Measurements from ENCODE around the gene PDXK. TPM values are rescaled to one million over a fixed set of nuclear protein-coding genes. Genes with fewer than 3 reads are reported as not detected.

The PDXK gene
- total and polyA plus RNA-seq, 9 of the 15 experiments (the other 6 are each of a cell fraction or from before 2014, with no cell fraction given): 5.6 to 162 (median 76.5) TPM

GRCh38 chr21:43752758-43753438 lies 34.0 kb downstream of the PDXK start (continued):
- TF ChIP-seq PTTG1 (tag; IDR thresholded peaks at IDR 0.05; ENCODE audit: low read depth) (no peak), STAT5B (CRISPR knock-in tag; IDR thresholded peaks at IDR 0.05) (no peak), CSDE1 (IDR thresholded peaks at IDR 0.05) (no peak), ZNF12 (CRISPR knock-in tag; IDR thresholded peaks at IDR 0.05) (no peak), HMG20A (CRISPR knock-in tag; conservative IDR thresholded peaks at IDR 0.05) (no peak), NR4A1 (CRISPR knock-in tag; IDR thresholded peaks at IDR 0.05) (no peak), NR4A1 (tag; IDR thresholded peaks at IDR 0.05) (no peak), ZNF311 (CRISPR knock-in tag; IDR thresholded peaks at IDR 0.05) (no peak)
- TF ChIP-seq, protein P1, sequence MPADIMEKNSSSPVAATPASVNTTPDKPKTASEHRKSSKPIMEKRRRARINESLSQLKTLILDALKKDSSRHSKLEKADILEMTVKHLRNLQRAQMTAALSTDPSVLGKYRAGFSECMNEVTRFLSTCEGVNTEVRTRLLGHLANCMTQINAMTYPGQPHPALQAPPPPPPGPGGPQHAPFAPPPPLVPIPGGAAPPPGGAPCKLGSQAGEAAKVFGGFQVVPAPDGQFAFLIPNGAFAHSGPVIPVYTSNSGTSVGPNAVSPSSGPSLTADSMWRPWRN (IDR thresholded peaks at IDR 0.05; ENCODE audit: low read depth): no peak

DNA sequence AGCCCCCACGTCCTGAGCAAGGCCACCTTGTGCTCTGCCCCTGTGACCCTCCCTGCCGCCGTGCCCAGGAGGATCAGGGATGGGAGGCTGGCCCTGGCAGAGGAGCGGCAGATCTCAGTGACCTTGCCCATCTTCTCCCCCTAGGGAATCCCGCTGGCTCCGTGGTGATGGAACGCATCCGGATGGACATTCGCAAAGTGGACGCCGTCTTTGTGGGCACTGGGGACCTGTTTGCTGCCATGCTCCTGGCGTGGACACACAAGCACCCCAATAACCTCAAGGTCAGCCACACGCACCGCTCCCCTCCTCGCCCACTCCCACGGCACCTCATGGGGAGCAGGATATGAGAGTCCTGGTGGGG lies 34.5 kb downstream of the PDXK start:
- H3K27ac ChIP-seq (ENCODE audit: extremely low read depth, low read depth, low read length): no peak overlapping the region
- H4K20me1 ChIP-seq (replicated peaks; ENCODE audit: control insufficient read depth, insufficient read depth, low read length): no peaks in the 10 kb centered on the region; the same call in 1 of the 2 replicates
- peaks cover 0 to 49% of the 10 kb centered on the region in 2 experiments; a peak in 1 of 5 replicates for H3K4me1 ChIP-seq (replicated peaks in 1 of 2; ENCODE audit: control insufficient read depth in 2 of 2, insufficient read depth in 2 of 2, low read length in 2 of 2)
- H2AFZ ChIP-seq (ENCODE audit: low read depth, low read length): no peak overlapping the region
- no peaks in the 10 kb centered on the region for H3K27me3 ChIP-seq (ENCODE audit: control insufficient read depth in 2 of 2, insufficient read depth in 2 of 2, low read length in 2 of 2)
- BruUV-seq (replicated peaks): no TSS peak
- ATAC-seq: no peak
- no peak overlapping the region for H3K4me2 ChIP-seq (ENCODE audit: insufficient read depth, low read length)
- in situ Hi-C loops (cut with MboI) (no loop called here), intact Hi-C loops (cut with micrococcal nuclease) (no loop called here)
- peaks cover 94% of the 10 kb centered on the region; the same call in 2 of the 3 replicates for H3K36me3 ChIP-seq (ENCODE audit: control insufficient read depth, insufficient read depth, low read length)
- POLR2A ChIA-PET: no interaction called here
- no peak for FAIRE-seq
- no peaks in the 10 kb centered on the region for H3K79me2 ChIP-seq (ENCODE audit: control insufficient read depth, insufficient read depth, low read length)
- 94% methylated on average over 16 of the region's 16 CpGs for WGBS (ENCODE audit: insufficient coverage, low coverage, missing lambda C conversion rate)
- DNase-seq (ENCODE audit: extremely low read depth in 1 of 4, low spot score in 3 of 4): no peak
- H3K9me3 ChIP-seq (replicated peaks; ENCODE audit: control insufficient read depth, insufficient read depth, low read depth, low read length): no peaks in the 10 kb centered on the region
- no peaks in the 10 kb centered on the region for H3K9me1 ChIP-seq (ENCODE audit: control insufficient read depth, insufficient read depth, low read length)
- no peak overlapping the region for H3K4me3 ChIP-seq
- CTCF ChIA-PET (ENCODE audit: low intra/inter-chr PET ratio): no interaction called here
- H3K9ac ChIP-seq (ENCODE audit: insufficient read depth in 1 of 2, low read depth in 2 of 2, low read length in 2 of 2): peak overlapping the region in 1 of 2 experiments; percentile 55; a peak in 1 of 4 replicates
- no peak for TF ChIP-seq ETV6 (IDR thresholded peaks at IDR 0.05; ENCODE audit: borderline replicate concordance in 1 of 2, low read depth in 2 of 2, low read length in 1 of 2)
- TF ChIP-seq ETV6 (CRISPR knock-in tag; IDR thresholded peaks at IDR 0.05; ENCODE audit: borderline replicate concordance): no peak
- no peak for TF ChIP-seq USF2 (CRISPR knock-in tag; IDR thresholded peaks at IDR 0.05)
- TF ChIP-seq TOE1 (IDR thresholded peaks at IDR 0.05; ENCODE audit: borderline replicate concordance): no peak
- no peak for TF ChIP-seq TOE1 (CRISPR knock-in tag; IDR thresholded peaks at IDR 0.05; ENCODE audit: borderline replicate concordance, low read depth)
- TF ChIP-seq RBM22 (IDR thresholded peaks at IDR 0.05; ENCODE audit: low read depth, low read length, poor library complexity, severe bottlenecking): peak; percentile 54
- TF ChIP-seq CEBPG (CRISPR knock-in tag; IDR thresholded peaks at IDR 0.05): no peak
- TF ChIP-seq CEBPG (tag; conservative IDR thresholded peaks at IDR 0.05 in 1 of 2, IDR thresholded peaks at IDR 0.05 in 1 of 2): no peak
- TF ChIP-seq ZNF644 (tag; IDR thresholded peaks at IDR 0.05; ENCODE audit: low read depth): no peak
- no peak for TF ChIP-seq NCOA2 (IDR thresholded peaks at IDR 0.05; ENCODE audit: partially characterized antibody in 2 of 2)
- no peak for TF ChIP-seq RFX7 (CRISPR knock-in tag; IDR thresholded peaks at IDR 0.05)
- TF ChIP-seq POLR2G (IDR thresholded peaks at IDR 0.05; ENCODE audit: low read depth, low read length): peak; percentile 46; the same call in 1 of the 2 replicates

Measured in K562 (cell line).